Upper lobe of left lung (tissue), 4 donors: ENCODE measurements around the gene MDN1.
"Not testable (repeated sequence)": the region's sequence is repeated elsewhere in the genome, so short reads cannot be mapped to it uniquely, and the experiment has no call there.

ENCODE experiments used
- CTCF ChIP-seq, 6 experiments: fragments of 450-650 bp in 4 of 6; fragments of 200-600 bp in 2 of 6; sonication (generic) in 2 of 6; IDR thresholded peaks; one replicate each; pipeline ENCODE4 v1.5.1; 2016 to 2019; ENCODE audit warnings: antibody characterized with exemption in 6 of 6
- EP300 ChIP-seq, 4 donors: sonication (generic); formaldehyde crosslinking; IDR thresholded peaks; one replicate each; pipeline ENCODE4 v1.5.1; 2017; ENCODE audit warnings: antibody characterized with exemption in 4 of 4, control low read depth in 2 of 4
- POLR2A ChIP-seq, 4 donors: fragments of 450-650 bp; IDR thresholded peaks; one replicate each; pipeline ENCODE4 v1.5.1; 2016 to 2017; ENCODE audit warnings: antibody characterized with exemption in 4 of 4, mild to moderate bottlenecking in 2 of 4
- POLR2AphosphoS5 ChIP-seq, 2 donors: sonication (generic); formaldehyde crosslinking; IDR thresholded peaks; one replicate each; pipeline ENCODE4 v1.5.1; 2017; ENCODE audit warnings: antibody characterized with exemption in 2 of 2

- TF ChIP-seq POLR2AphosphoS5, POLR2A, CTCF, EP300 (IDR thresholded peaks at IDR 0.05): not testable (repeated sequence)
Measured at GRCh38 chr6:89636412-89636811, 183.2 kb downstream of the MDN1 start.
